ENCODE results near the gene CYP2J2.

The CYP2J2 gene

GRCh38 chr1:59906931-59907330 is 19.6 kb downstream of the CYP2J2 start:
- H3K4me3 ChIP-seq: no peak overlapping the region
- in situ Hi-C loops (cut with MboI; ENCODE audit: low sequenced_read_pairs): no loop called here
- DNase-seq (ENCODE audit: low spot score in 2 of 2): no peak
- no peaks in the 10 kb centered on the region for H3K36me3 ChIP-seq (replicated peaks)
- H3K4me1 ChIP-seq: no peaks in the 10 kb centered on the region
- no peaks in the 10 kb centered on the region for H3K9me3 ChIP-seq
- peaks cover 11% of the 10 kb centered on the region for H3K27me3 ChIP-seq (ENCODE audit: low read depth)

GRCh38 chr1:59903141-59903754 is 23.3 kb downstream of the CYP2J2 start:
- in situ Hi-C loops (cut with MboI; ENCODE audit: low sequenced_read_pairs): no loop called here
- DNase-seq (ENCODE audit: low spot score in 2 of 2): peak in 1 of 2 experiments; percentile 36
- Histone ChIP-seq H3K27me3 (ENCODE audit: low read depth) (peaks cover 16% of the 10 kb centered on the region), H3K9me3 (no peaks in the 10 kb centered on the region), H3K4me3 (no peak overlapping the region), H3K36me3 (replicated peaks) (no peaks in the 10 kb centered on the region), H3K4me1 (no peaks in the 10 kb centered on the region)

- Histone ChIP-seq H3K4me1 (no peaks in the 10 kb centered on the region), H3K36me3 (replicated peaks) (no peaks in the 10 kb centered on the region), H3K4me3 (no peak overlapping the region), H3K27me3 (ENCODE audit: low read depth) (peaks cover 20% of the 10 kb centered on the region), H3K9me3 (no peaks in the 10 kb centered on the region)
- DNase-seq (ENCODE audit: low spot score in 2 of 2): no peak
- in situ Hi-C loops (cut with MboI; ENCODE audit: low sequenced_read_pairs): no loop called here
Observed at GRCh38 chr1:59901770-59902388, 24.7 kb downstream of the CYP2J2 start.

GRCh38 chr1:59900640-59901039 is 25.9 kb downstream of the CYP2J2 start:
- Histone ChIP-seq H3K36me3 (replicated peaks) (no peaks in the 10 kb centered on the region), H3K27me3 (ENCODE audit: low read depth) (peaks cover 25% of the 10 kb centered on the region), H3K4me3 (no peak overlapping the region), H3K4me1 (no peaks in the 10 kb centered on the region), H3K9me3 (no peaks in the 10 kb centered on the region)
- no peak for DNase-seq (ENCODE audit: low spot score in 2 of 2)
- in situ Hi-C loops (cut with MboI; ENCODE audit: low sequenced_read_pairs): no loop called here

GRCh38 chr1:59898927-59899326 is 27.6 kb downstream of the CYP2J2 start:
- no peaks in the 10 kb centered on the region for H3K9me3 ChIP-seq
- in situ Hi-C loops (cut with MboI; ENCODE audit: low sequenced_read_pairs): no loop called here
- H3K4me3 ChIP-seq: no peak overlapping the region
- H3K36me3 ChIP-seq (replicated peaks): no peaks in the 10 kb centered on the region
- peaks cover 35% of the 10 kb centered on the region for H3K27me3 ChIP-seq (ENCODE audit: low read depth)
- no peaks in the 10 kb centered on the region for H3K4me1 ChIP-seq
- DNase-seq (ENCODE audit: low spot score in 2 of 2): no peak

- no peaks in the 10 kb centered on the region for H3K4me1 ChIP-seq
- H3K36me3 ChIP-seq (replicated peaks): no peaks in the 10 kb centered on the region
- H3K9me3 ChIP-seq: no peaks in the 10 kb centered on the region
- H3K4me3 ChIP-seq: no peak overlapping the region
- in situ Hi-C loops (cut with MboI; ENCODE audit: low sequenced_read_pairs): no loop called here
- no peak for DNase-seq (ENCODE audit: low spot score in 2 of 2)
- H3K27me3 ChIP-seq (ENCODE audit: low read depth): peaks cover 26% of the 10 kb centered on the region
Observed at GRCh38 chr1:59897165-59897564, 29.4 kb downstream of the CYP2J2 start.

GRCh38 chr1:59892841-59893811 is 33.4 kb downstream of the CYP2J2 start:
- Histone ChIP-seq H3K9me3 (no peaks in the 10 kb centered on the region), H3K4me1 (no peaks in the 10 kb centered on the region), H3K36me3 (replicated peaks) (no peaks in the 10 kb centered on the region), H3K4me3 (no peak overlapping the region), H3K27me3 (ENCODE audit: low read depth) (peaks cover 21% of the 10 kb centered on the region)
- DNase-seq (ENCODE audit: low spot score in 2 of 2): no peak
- in situ Hi-C loops (cut with MboI; ENCODE audit: low sequenced_read_pairs): no loop called here

- H3K4me3 ChIP-seq: no peak overlapping the region
- in situ Hi-C loops (cut with MboI; ENCODE audit: low sequenced_read_pairs): loop anchor here (10.0 kb wide), 1 partner anchor 60 kb away; no protein-coding TSS in a partner anchor
- no peaks in the 10 kb centered on the region for H3K9me3 ChIP-seq
- H3K36me3 ChIP-seq (replicated peaks): no peaks in the 10 kb centered on the region
- H3K27me3 ChIP-seq (ENCODE audit: low read depth): peaks cover 9% of the 10 kb centered on the region
- H3K4me1 ChIP-seq: no peaks in the 10 kb centered on the region
- DNase-seq (ENCODE audit: low spot score in 2 of 2): no peak
Observed at GRCh38 chr1:59885160-59885832, 41.3 kb downstream of the CYP2J2 start.

- in situ Hi-C loops (cut with MboI; ENCODE audit: low sequenced_read_pairs): loop anchor here (10.0 kb wide), 1 partner anchor 64 kb away; no protein-coding TSS in a partner anchor
Observed at GRCh38 chr1:59880735-59881134, 45.8 kb downstream of the CYP2J2 start.

GRCh38 chr1:59879996-59880505 is 46.5 kb downstream of the CYP2J2 start:
- Histone ChIP-seq H3K4me3 (no peak overlapping the region), H3K27me3 (ENCODE audit: low read depth) (peaks cover 7% of the 10 kb centered on the region; the same call in 1 of the 2 replicates), H3K9me3 (no peaks in the 10 kb centered on the region), H3K36me3 (replicated peaks) (no peaks in the 10 kb centered on the region), H3K4me1 (no peaks in the 10 kb centered on the region)
- no peak for DNase-seq (ENCODE audit: low spot score in 2 of 2)
- in situ Hi-C loops (cut with MboI; ENCODE audit: low sequenced_read_pairs): loop anchor here (10.0 kb wide), 1 partner anchor 65 kb away; no protein-coding TSS in a partner anchor

More at GRCh38 chr1:59880735-59881134, 45.8 kb downstream of the CYP2J2 start:
- no peak for DNase-seq (ENCODE audit: low spot score in 2 of 2)
- no peaks in the 10 kb centered on the region for H3K9me3 ChIP-seq
- H3K4me3 ChIP-seq: no peak overlapping the region
- peaks cover 7% of the 10 kb centered on the region; the same call in 1 of the 2 replicates for H3K27me3 ChIP-seq (ENCODE audit: low read depth)
- H3K4me1 ChIP-seq: no peaks in the 10 kb centered on the region
- no peaks in the 10 kb centered on the region for H3K36me3 ChIP-seq (replicated peaks)

- DNase-seq (ENCODE audit: low spot score in 2 of 2): peak; percentile 49 to 82
Observed at GRCh38 chr1:59879574-59879973, 47.0 kb downstream of the CYP2J2 start.

GRCh38 chr1:59878370-59878769 is 48.2 kb downstream of the CYP2J2 start:
- no peaks in the 10 kb centered on the region for H3K36me3 ChIP-seq (replicated peaks)
- DNase-seq (ENCODE audit: low spot score in 2 of 2): no peak
- H3K4me1 ChIP-seq: no peaks in the 10 kb centered on the region
- H3K27me3 ChIP-seq (ENCODE audit: low read depth): peaks cover 7% of the 10 kb centered on the region; the same call in 1 of the 2 replicates
- in situ Hi-C loops (cut with MboI; ENCODE audit: low sequenced_read_pairs): no loop called here
- no peaks in the 10 kb centered on the region for H3K9me3 ChIP-seq
- H3K4me3 ChIP-seq: no peak overlapping the region

More at GRCh38 chr1:59879574-59879973, 47.0 kb downstream of the CYP2J2 start:
- Histone ChIP-seq H3K27me3 (ENCODE audit: low read depth) (peaks cover 7% of the 10 kb centered on the region; the same call in 1 of the 2 replicates), H3K4me3 (no peak overlapping the region), H3K36me3 (replicated peaks) (no peaks in the 10 kb centered on the region), H3K4me1 (no peaks in the 10 kb centered on the region), H3K9me3 (no peaks in the 10 kb centered on the region)
- in situ Hi-C loops (cut with MboI; ENCODE audit: low sequenced_read_pairs): no loop called here

GRCh38 chr1:59877108-59877682 is 49.4 kb downstream of the CYP2J2 start:
- H3K9me3 ChIP-seq: no peaks in the 10 kb centered on the region
- no peak for DNase-seq (ENCODE audit: low spot score in 2 of 2)
- in situ Hi-C loops (cut with MboI; ENCODE audit: low sequenced_read_pairs): no loop called here
- H3K36me3 ChIP-seq (replicated peaks): no peaks in the 10 kb centered on the region
- H3K4me1 ChIP-seq: no peaks in the 10 kb centered on the region
- no peak overlapping the region for H3K4me3 ChIP-seq
- peaks cover 7% of the 10 kb centered on the region; the same call in 1 of the 2 replicates for H3K27me3 ChIP-seq (ENCODE audit: low read depth)
